Heart left ventricle (tissue), 13 donors: ENCODE results near the gene HRAS.

Experiments
- CTCF ChIP-seq, 12 donors: fragments of 200-600 bp; sonication (generic) in 4 of 12; IDR thresholded peaks; one replicate each; pipeline versions ENCODE4 v1.5.0 to v1.8.0; 2018 to 2022; ENCODE audit warnings: antibody characterized with exemption in 12 of 12, mild to moderate bottlenecking in 5 of 12
- POLR2A ChIP-seq, 2 donors: fragments of 450-650 bp; IDR thresholded peaks; one replicate each; pipeline ENCODE4 v1.6.1; 2017; ENCODE audit warnings: antibody characterized with exemption in 2 of 2, mild to moderate bottlenecking in 2 of 2, moderate library complexity in 2 of 2
- donor health status: ischemic (EF 13 %, LVEDD 7.1; RV severe dilation, severe dysfunction).
- donor health status: DM: no; HTN: yes; CAD: no.
- donor health status: DM: no; HTN: no; CAD: no.
- donor health status: ischemic (EF 25% LVEDD 6.9; RV normal size, moderate dysfunction).
- donor health status: ischemic (EF 25% LVEDD 5.7; RV mildly dilated, moderate dysfunction).
- donor health status: ischemic (EF 35%, LVEDD 5.7; RV mildly dilated, moderate dysfunction).
- donor health status: nonischemic (EF 11% LVEDD 7.7; RV severe dilation, severe dysfunction).
- donor health status: DM: yes; HTN: yes; CAD: no.
- donor health status: PGD.
- donor health status: ischemic (EF 29% LVEDD 5.4; RV normal size, mild dysfunction).
- donor health status: nonischemic (EF 23%, LVEDD 6.1; RV moderate dilation, normal function).

DNA sequence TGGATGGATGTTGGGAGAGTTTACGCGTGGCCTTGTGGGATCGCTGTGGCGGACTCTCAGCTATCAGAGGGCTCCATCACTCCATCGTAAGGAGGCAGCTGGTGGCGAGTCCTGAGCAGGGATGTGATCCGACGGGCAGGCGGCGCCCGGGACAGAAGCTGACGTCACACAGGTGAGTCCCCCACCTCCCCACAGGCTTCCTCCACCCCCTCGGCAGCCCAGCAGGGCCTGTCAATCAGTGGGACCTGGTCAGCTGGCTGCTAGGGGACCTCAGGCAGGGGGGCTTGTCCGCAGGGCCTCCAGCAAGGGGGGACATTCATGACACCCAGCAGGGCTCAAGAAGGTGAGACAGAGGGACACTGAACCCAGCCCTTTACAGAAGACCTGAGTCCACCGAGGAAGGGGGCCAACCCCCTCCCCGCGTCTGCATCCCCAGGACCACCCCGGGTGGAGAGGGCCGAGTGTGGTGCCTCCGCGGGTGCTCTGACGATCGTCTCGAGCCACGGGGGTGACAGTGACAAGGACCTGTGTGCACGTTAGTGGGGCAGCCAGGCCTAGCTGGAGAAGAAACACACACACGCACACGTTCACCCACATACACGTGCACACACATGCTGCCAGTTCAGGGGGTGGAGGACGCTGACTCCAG, 7.1 kb downstream of the HRAS start:
- TF ChIP-seq CTCF (IDR thresholded peaks at IDR 0.05) (no peak), POLR2A (IDR thresholded peaks at IDR 0.05) (no peak)
